Kidney (tissue), 14 donors: ENCODE results near the gene GPRC5B. TPM values are rescaled to one million over a fixed set of nuclear protein-coding genes. Genes with fewer than 3 reads are reported as not detected.

Source experiments
- DNase-seq, 5 donors: peaks; one replicate each; pipeline ENCODE4 v3.0.0-alpha.2; 2013 to 2020
- FAIRE-seq: peaks from 2 replicates; lab custom pipeline; 2012; peaks lifted over from hg19 to GRCh38; lab: Jason Lieb, UNC
- H3K27ac ChIP-seq, 2 donors: one replicate each; pipeline ENCODE4 v1.7.0; 2013; ENCODE audit warnings: low read depth in 2 of 2, low read length in 2 of 2, inconsistent platforms in 1 of 2
- H3K27me3 ChIP-seq: one replicate; pipeline ENCODE4 v1.7.1; 2013; ENCODE audit warnings: low read length, inconsistent platforms; ENCODE audit not compliant: control insufficient read depth, insufficient read depth
- H3K36me3 ChIP-seq, 3 donors: one replicate each; pipeline versions ENCODE4 v1.7.0 to v1.7.1; 2013; ENCODE audit warnings: low read length in 3 of 3, control low read depth in 1 of 3, inconsistent platforms in 1 of 3; ENCODE audit not compliant: insufficient read depth in 3 of 3, control insufficient read depth in 2 of 3
- H3K4me1 ChIP-seq, 3 donors: one replicate each; pipeline versions ENCODE4 v1.7.0 to v1.7.1; 2013; ENCODE audit warnings: low read length in 3 of 3, inconsistent platforms in 1 of 3, low read depth in 1 of 3; ENCODE audit not compliant: control insufficient read depth in 2 of 3, insufficient read depth in 2 of 3
- H3K4me3 ChIP-seq, 3 donors: one replicate each; pipeline versions ENCODE4 v1.7.0 to v1.8.1; 2013; ENCODE audit warnings: low read length in 3 of 3, control low read depth in 1 of 3, inconsistent platforms in 1 of 3
- H3K9ac ChIP-seq, 3 donors: one replicate each; pipeline versions ENCODE4 v1.7.0 to v1.7.1; 2013; ENCODE audit warnings: low read length in 3 of 3, control low read depth in 1 of 3, inconsistent platforms in 1 of 3
- H3K9me3 ChIP-seq, 3 donors: one replicate each; pipeline versions ENCODE4 v1.7.0 to v1.7.1; 2013; ENCODE audit warnings: low read length in 3 of 3, control low read depth in 1 of 3, inconsistent platforms in 1 of 3; ENCODE audit not compliant: control insufficient read depth in 2 of 3, insufficient read depth in 1 of 3
- intact Hi-C: fragments of 100-400 bp; cut with DNase I; formaldehyde crosslinking; loops from one replicate; pipeline ENCODE4 v1.11.1; 2022
- polyA plus RNA-seq: library from polyadenylated mRNA; stranded (reverse); fragments of 350-450 nt; fragmentation: Illumina TruSeq; extraction: RNeasy Lipid Tissue Mini Kit (QIAGEN cat#74804); gene quantifications from one replicate; pipeline ENCODE4 v1.2.3, GENCODE V29; 2014; ENCODE audit warnings: low read depth, low replicate concordance; ENCODE audit not compliant: insufficient read depth
- total RNA-seq: library from RNA; stranded (reverse); fragmentation: NEBNext Ultra II Directional; extraction: Animal tissue kit (Norgen Biotek cat#: 25700); gene quantifications from one replicate; pipeline ENCODE4 v1.2.1, GENCODE V29; 2021
- TF ChIP-seq, protein P1 (sequence below): IDR thresholded peaks from 3 replicates; pipeline ENCODE4 v1.5.1; 2012; ENCODE audit warnings: mild to moderate bottlenecking, moderate library complexity, borderline replicate concordance; ENCODE audit not compliant: insufficient read depth; ENCODE audit errors: extremely low read depth
- donor health status: control.
- donor health status: control.
- donor health status: control.
- donor health status: control.
- donor health status: control.
- donor health status: DM: yes; HTN: yes; CAD: no.
- donor health status: Normal renal cell carcinoma (clear cell type).

GPRC5B gene
- total and polyA plus RNA-seq, 2 donors from 2014 or later = 53.1 to 66.3 TPM

DNA sequence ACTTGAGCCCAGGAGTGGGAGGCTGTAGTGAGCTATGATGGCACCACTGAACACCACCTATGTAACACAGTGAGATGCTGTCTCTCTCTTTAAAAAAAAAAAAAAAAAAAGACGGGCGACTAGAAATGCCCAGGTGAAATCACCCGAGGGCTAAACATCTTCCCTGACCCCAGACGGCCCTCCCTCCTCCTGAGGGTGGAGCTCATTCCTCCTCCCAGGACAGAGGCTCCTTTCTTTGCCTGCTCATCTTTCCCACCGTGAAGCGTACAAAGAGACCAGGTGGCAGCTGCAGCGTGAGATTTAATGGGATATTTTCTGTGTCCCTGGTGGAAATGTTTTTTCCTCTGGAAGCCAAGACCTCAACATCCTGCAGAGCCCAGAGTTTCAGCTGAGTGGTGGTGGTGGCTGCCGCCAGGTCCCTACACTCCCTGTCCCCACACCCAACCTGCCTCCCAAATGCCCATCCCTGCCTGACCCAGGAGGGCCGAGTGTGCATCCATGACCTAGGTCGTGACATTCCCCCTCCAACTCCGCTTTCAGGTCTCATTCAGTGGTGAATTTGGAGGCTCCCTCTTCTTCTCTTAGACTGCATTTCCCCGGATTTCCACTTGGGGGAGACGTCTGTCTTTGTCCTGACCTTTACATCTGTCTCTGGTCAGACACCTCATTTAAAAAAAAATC lies 14.4 kb upstream of the GPRC5B start:
- FAIRE-seq = no peak
- no peak overlapping the region for H3K27ac ChIP-seq
- no peaks in the 10 kb centered on the region for H3K27me3 ChIP-seq
- no peak overlapping the region for H3K4me3 ChIP-seq
- no peaks in the 10 kb centered on the region for H3K36me3 ChIP-seq
- DNase-seq = peak in 4 of 5 donors; percentile 35 to 67 (median 51)
- TF ChIP-seq, protein P1, sequence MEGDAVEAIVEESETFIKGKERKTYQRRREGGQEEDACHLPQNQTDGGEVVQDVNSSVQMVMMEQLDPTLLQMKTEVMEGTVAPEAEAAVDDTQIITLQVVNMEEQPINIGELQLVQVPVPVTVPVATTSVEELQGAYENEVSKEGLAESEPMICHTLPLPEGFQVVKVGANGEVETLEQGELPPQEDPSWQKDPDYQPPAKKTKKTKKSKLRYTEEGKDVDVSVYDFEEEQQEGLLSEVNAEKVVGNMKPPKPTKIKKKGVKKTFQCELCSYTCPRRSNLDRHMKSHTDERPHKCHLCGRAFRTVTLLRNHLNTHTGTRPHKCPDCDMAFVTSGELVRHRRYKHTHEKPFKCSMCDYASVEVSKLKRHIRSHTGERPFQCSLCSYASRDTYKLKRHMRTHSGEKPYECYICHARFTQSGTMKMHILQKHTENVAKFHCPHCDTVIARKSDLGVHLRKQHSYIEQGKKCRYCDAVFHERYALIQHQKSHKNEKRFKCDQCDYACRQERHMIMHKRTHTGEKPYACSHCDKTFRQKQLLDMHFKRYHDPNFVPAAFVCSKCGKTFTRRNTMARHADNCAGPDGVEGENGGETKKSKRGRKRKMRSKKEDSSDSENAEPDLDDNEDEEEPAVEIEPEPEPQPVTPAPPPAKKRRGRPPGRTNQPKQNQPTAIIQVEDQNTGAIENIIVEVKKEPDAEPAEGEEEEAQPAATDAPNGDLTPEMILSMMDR = peak; percentile 56
- no peak overlapping the region for H3K9ac ChIP-seq
- H3K4me1 ChIP-seq = no peaks in the 10 kb centered on the region
- no peaks in the 10 kb centered on the region for H3K9me3 ChIP-seq
- intact Hi-C loops = no loop called here

DNA sequence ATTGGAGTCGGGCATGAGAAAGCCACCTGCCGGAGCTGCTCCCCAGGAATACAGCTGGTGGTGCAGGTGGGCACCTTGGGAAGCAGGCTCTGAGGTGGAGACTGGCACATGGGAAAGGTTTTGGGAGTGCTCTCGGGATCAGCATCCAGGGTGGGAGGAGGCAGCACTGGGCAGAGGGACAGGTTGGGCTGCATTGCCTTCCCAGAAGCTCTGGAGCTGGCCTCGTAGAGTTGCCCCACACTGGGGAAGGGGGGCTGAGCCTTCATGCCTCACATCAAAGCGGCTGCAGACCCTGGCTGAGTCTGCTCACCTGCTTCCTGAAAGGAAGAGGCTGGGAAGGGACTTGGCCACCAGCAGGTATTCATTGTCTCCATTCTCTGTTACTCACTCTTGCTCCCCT lies 13.5 kb upstream of the GPRC5B start:
- Histone ChIP-seq H3K36me3 (no peaks in the 10 kb centered on the region), H3K4me3 (no peak overlapping the region), H3K27me3 (no peaks in the 10 kb centered on the region), H3K4me1 (no peaks in the 10 kb centered on the region), H3K9ac (no peak overlapping the region), H3K27ac (no peak overlapping the region), H3K9me3 (no peaks in the 10 kb centered on the region)
- peak in 1 of 5 donors; percentile 55 for DNase-seq
- no peak for FAIRE-seq
- TF ChIP-seq, protein P1 = no peak
- intact Hi-C loops = no loop called here

DNA sequence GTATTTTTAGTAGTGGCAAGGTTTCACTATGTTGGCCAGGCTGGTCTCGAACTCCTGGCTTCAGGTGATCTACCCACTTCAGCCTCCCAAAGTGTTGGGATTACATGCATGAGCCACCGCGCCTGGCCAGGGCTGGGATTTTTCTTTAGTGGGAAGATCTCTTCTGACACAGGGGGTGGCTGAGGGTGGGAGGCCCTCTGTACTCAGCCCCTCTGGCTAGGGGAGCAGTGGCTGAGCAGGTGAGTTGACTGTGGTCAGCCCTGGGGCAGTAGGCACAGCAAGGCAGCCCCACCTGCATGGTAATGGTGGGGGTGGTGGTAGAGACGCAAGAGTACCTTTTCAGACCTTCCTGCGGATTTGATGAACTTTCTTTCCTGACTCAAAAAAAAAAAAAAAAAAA lies 12.3 kb upstream of the GPRC5B start:
- H3K27ac ChIP-seq = no peak overlapping the region
- H3K4me1 ChIP-seq = no peaks in the 10 kb centered on the region
- DNase-seq = peak in 1 of 5 donors; percentile 51
- no peaks in the 10 kb centered on the region for H3K36me3 ChIP-seq
- H3K9ac ChIP-seq = no peak overlapping the region
- FAIRE-seq = no peak
- TF ChIP-seq, protein P1 = no peak
- no peaks in the 10 kb centered on the region for H3K9me3 ChIP-seq
- H3K4me3 ChIP-seq = no peak overlapping the region
- no peaks in the 10 kb centered on the region for H3K27me3 ChIP-seq
- intact Hi-C loops = no loop called here

DNA sequence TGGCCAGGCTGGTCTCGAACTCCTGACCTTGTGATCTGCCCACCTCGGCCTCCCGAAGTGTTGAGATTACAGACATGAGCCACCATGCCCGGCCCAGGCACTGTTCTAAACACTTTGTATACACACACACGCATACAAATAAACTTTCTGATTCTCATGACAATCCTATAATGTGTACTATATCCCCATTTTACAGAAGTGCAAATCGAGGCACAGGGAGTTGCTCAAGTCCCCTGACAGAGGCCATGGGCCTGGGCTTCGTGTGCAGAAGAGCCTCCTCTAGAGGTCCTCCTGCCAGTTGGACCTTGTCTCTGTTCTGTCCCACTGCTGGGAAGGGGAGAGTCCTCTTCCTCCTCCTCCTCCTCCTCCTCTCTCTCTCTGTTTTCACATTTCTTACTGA lies 9.9 kb upstream of the GPRC5B start:
- no peaks in the 10 kb centered on the region for H3K9me3 ChIP-seq
- DNase-seq (no peak), FAIRE-seq (no peak)

More for the DNA sequence above, 9.9 kb upstream of the GPRC5B start:
- H3K27me3 ChIP-seq = no peaks in the 10 kb centered on the region
- no peaks in the 10 kb centered on the region for H3K36me3 ChIP-seq
- intact Hi-C loops = no loop called here
- TF ChIP-seq, protein P1 = no peak
- no peak overlapping the region for H3K9ac ChIP-seq
- H3K27ac ChIP-seq = no peak overlapping the region
- no peaks in the 10 kb centered on the region for H3K4me1 ChIP-seq
- H3K4me3 ChIP-seq = no peak overlapping the region
